ENCODE data around the gene TAOK3. TPM values are rescaled to one million over a fixed set of nuclear protein-coding genes. Genes with fewer than 3 reads are reported as not detected.

Gene TAOK3
- total RNA-seq, 2 donors from 2014 or later: 33.4 to 40.6 TPM

GRCh38 chr12:118325081-118325480 is 47.6 kb downstream of the TAOK3 start:
- Mint-ChIP-seq H3K4me3 (no peak overlapping the region), H3K27me3 (ENCODE audit: insufficient read depth) (no peaks in the 10 kb centered on the region), H3K4me1 (no peaks in the 10 kb centered on the region), H3K27ac (no peak overlapping the region), H3K36me3 (ENCODE audit: low read depth) (peaks cover 2% of the 10 kb centered on the region), H3K9me3 (no peaks in the 10 kb centered on the region)
- no peaks in the 10 kb centered on the region for H3K36me3 ChIP-seq (ENCODE audit: control insufficient read depth, insufficient read depth, low read length)
- no peaks in the 10 kb centered on the region for H3K27me3 ChIP-seq (ENCODE audit: control insufficient read depth, insufficient read depth, low read length, poor library complexity, severe bottlenecking)
- H3K4me3 ChIP-seq (ENCODE audit: low read length): no peak overlapping the region
- no peak for DNase-seq
- no peaks in the 10 kb centered on the region for H3K9me3 ChIP-seq (ENCODE audit: control insufficient read depth, low read length)
- WGBS, 2 experiments (ENCODE audit: insufficient coverage in 1 of 2, insufficient read length in 1 of 2): 88% methylated on average over 1 of the region's 2 CpGs; no CpG with 5 or more reads in 1 of the 2 experiments
- TF ChIP-seq CTCF (conservative IDR thresholded peaks at IDR 0.05): no peak
- H3K4me1 ChIP-seq (ENCODE audit: control insufficient read depth, insufficient read depth, low read length): no peaks in the 10 kb centered on the region
- no peak overlapping the region for H3K9ac ChIP-seq (ENCODE audit: extremely low read depth, low read length, poor library complexity, severe bottlenecking)
- H3K27ac ChIP-seq (ENCODE audit: low read depth, low read length): no peak overlapping the region

- WGBS, 2 experiments (ENCODE audit: insufficient coverage in 1 of 2, insufficient read length in 1 of 2): 92 to 100% methylated on average over 2 of the region's 3 CpGs
- Histone ChIP-seq H3K9me3 (ENCODE audit: control insufficient read depth, low read length) (no peaks in the 10 kb centered on the region), H3K9ac (ENCODE audit: extremely low read depth, low read length, poor library complexity, severe bottlenecking) (no peak overlapping the region), H3K27ac (ENCODE audit: low read depth, low read length) (no peak overlapping the region), H3K4me3 (ENCODE audit: low read length) (no peak overlapping the region), H3K36me3 (ENCODE audit: control insufficient read depth, insufficient read depth, low read length) (no peaks in the 10 kb centered on the region), H3K27me3 (ENCODE audit: control insufficient read depth, insufficient read depth, low read length, poor library complexity, severe bottlenecking) (no peaks in the 10 kb centered on the region), H3K4me1 (ENCODE audit: control insufficient read depth, insufficient read depth, low read length) (no peaks in the 10 kb centered on the region)
- Mint-ChIP-seq H3K9me3 (peaks cover 7% of the 10 kb centered on the region), H3K27ac (no peak overlapping the region), H3K4me3 (no peak overlapping the region), H3K27me3 (ENCODE audit: insufficient read depth) (no peaks in the 10 kb centered on the region), H3K4me1 (no peaks in the 10 kb centered on the region), H3K36me3 (ENCODE audit: low read depth) (peaks cover 2% of the 10 kb centered on the region)
- TF ChIP-seq CTCF (conservative IDR thresholded peaks at IDR 0.05): no peak
- no peak for DNase-seq
Measured at GRCh38 chr12:118319627-118320026, 53.1 kb downstream of the TAOK3 start.

- Histone ChIP-seq H3K27me3 (ENCODE audit: control insufficient read depth, insufficient read depth, low read length, poor library complexity, severe bottlenecking) (no peaks in the 10 kb centered on the region), H3K9me3 (ENCODE audit: control insufficient read depth, low read length) (no peaks in the 10 kb centered on the region), H3K36me3 (ENCODE audit: control insufficient read depth, insufficient read depth, low read length) (no peaks in the 10 kb centered on the region), H3K4me3 (ENCODE audit: low read length) (no peak overlapping the region), H3K27ac (ENCODE audit: low read depth, low read length) (no peak overlapping the region), H3K9ac (ENCODE audit: extremely low read depth, low read length, poor library complexity, severe bottlenecking) (no peak overlapping the region), H3K4me1 (ENCODE audit: control insufficient read depth, insufficient read depth, low read length) (no peaks in the 10 kb centered on the region)
- Mint-ChIP-seq H3K4me1 (no peaks in the 10 kb centered on the region), H3K4me3 (no peak overlapping the region), H3K36me3 (ENCODE audit: low read depth) (peaks cover 2% of the 10 kb centered on the region), H3K27ac (no peak overlapping the region), H3K27me3 (ENCODE audit: insufficient read depth) (no peaks in the 10 kb centered on the region), H3K9me3 (peaks cover 7% of the 10 kb centered on the region)
- no peak for DNase-seq
- no peak for TF ChIP-seq CTCF (conservative IDR thresholded peaks at IDR 0.05)
- 80% methylated on average over 1 of the region's 1 CpG; no CpG with 5 or more reads in 1 of the 2 experiments for WGBS, 2 experiments (ENCODE audit: insufficient coverage in 1 of 2, insufficient read length in 1 of 2)
Measured at GRCh38 chr12:118318744-118319143, 54.0 kb downstream of the TAOK3 start.

All from endodermal cell (in vitro differentiated cells).